GM21825 (cell line): Measurements from ENCODE around the gene OR51B6.
"Not testable (repeated sequence)": the region's sequence is repeated elsewhere in the genome, so short reads cannot be mapped to it uniquely, and the experiment has no call there.

Experiments
- ATAC-seq: cut with Tn5 transposase; IDR thresholded peaks from one replicate; pipeline ENCODE4 v1.9.1; 2021; ENCODE audit warnings: mild to moderate bottlenecking, moderate library complexity; ENCODE audit not compliant: unreplicated experiment

OR51B6 gene

DNA sequence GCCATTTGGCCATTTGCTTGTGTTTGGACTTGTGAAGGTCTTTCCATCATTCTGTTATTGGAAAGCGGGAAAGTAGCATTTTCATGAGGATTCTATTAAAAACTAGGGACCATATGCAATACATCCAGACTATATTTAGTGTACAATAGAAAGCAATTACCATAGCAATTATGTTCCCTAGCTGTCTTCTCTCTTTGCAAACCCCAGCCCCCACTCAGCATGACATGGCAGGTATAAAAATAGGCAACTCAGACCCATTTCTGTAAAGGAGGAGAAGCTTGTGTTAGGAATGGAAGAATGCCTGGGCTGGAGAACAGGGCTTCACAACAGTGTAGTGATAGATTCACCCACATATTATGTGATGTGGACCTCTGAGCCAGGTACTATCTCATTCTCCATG, 12.4 kb downstream of the OR51B6 start:
- ATAC-seq = no peak

DNA sequence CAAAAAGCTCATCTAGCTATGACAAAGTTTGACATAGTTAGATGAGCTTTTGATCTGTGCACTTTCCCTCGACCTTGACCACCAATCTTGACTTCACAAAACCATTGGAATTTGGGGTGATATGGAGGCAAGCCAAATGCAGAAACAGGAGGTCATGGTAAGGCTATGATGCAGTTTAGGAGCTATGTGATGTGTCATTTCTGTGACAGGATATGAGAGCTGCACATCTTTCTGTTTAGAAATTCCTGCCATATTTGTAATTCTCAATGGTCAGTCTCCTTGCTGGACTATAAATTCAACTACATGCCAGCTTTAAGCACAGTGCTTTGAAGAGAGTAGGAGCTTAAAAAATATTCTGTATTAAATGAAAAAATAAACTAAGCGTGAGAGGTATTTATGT, 12.9 kb downstream of the OR51B6 start:
- ATAC-seq = no peak

DNA sequence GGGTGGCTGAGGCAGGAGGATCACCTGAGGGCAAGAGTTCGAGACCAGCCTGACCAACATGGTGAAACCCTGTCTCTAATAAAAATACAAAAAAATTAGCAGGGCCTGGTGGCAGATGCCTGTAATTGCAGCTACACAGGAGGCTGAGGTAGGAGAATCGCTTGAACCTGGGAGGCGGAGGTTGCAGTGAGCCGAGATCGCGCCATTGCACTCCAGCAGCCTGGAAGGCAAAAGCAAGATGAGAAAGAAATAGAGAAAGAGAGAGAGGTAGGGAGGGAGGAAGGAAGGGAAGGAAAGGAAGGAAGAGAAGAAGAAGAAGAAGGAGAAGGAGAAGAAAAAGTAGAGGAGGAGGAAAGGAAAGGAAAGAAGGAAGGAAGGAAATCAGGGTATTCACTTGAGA, 15.1 kb downstream of the OR51B6 start:
- ATAC-seq = not testable (repeated sequence)

GRCh38 chr11:5366856-5367255, 15.5 kb downstream of the OR51B6 start:
- ATAC-seq = no peak

DNA sequence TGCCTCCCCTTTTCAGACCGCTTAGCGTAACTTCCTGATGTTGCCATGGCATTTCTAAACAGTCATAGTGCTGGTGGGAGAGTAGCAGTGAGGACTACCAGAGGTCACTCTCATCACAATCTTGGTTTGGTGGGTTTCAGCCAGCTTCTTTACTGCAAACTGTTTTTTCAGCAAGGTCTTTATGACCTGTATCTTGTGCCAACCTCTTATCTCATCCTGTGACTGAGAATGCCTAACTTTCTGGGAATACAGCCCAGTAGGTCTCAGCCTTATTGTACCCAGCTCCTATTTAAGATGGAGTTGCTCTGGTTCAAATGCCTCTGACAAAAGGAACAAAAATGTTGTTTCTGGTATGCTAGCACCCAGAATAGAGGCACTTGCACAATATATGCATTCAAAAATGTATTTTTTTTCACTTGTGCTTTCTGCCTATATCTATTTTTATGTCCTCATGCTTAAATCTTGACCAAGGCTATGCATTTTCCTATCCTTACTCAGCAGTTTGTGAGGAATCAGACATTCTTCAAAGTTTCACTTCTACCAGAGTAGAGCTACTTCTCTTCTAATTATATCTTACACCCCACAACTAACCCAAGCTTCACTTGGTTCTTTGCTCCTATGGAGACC, 16.3 kb downstream of the OR51B6 start:
- no peak for ATAC-seq

GRCh38 chr11:5368502-5369043, 17.3 kb downstream of the OR51B6 start:
- ATAC-seq = no peak

DNA sequence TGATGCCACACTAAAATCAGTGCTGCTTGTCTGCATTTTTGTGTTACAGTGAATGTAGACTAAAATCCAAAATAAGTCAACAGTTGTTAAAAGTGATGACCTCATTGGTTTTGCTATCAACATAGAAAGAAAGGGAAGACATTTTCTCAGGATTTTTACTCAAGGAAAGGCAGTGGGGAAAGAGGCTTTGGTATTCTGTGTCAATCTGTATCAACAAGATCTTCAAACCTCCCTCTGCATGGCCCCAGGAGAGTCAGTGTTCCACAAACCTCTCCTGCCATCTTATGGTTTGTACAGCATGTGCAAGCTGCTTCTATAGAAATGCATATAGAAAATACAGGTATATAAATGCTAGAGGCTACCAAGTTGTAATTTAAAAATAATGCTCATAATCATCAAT, 18.5 kb downstream of the OR51B6 start:
- peak; percentile 72 for ATAC-seq

- peak; percentile 85 for ATAC-seq
These were observed 29.5 kb downstream of the OR51B6 start for GRCh38 chr11:5380740-5381342.

DNA sequence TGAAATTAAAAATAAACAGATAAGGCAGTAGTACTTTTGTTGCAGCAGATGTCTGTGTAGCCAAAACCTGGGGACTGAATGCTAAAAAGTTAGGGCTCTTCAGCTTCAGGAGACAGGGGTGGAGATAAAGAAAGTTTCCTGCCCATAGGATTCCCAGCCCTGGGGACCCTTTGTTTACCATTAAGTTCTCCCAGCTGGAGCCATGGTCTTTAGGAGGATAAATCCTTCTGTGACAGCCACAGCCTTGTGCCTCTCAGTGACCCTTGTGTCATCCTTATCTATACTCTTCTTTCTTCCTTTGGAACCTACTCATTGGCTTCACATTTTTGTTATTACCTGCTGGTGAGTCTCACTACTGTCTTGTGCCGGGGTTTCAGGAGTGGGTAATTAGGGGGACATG, 32.3 kb downstream of the OR51B6 start, which contains the start of gene OR51M1:
Gene OR51M1, plus strand, starts transcription at position 237 of the 400 bp plus-strand sequence. CDS start 5,587 bp downstream, outside the sequence.
- ATAC-seq = no peak

- no peak for ATAC-seq
These were observed 33.0 kb downstream of the OR51B6 start for GRCh38 chr11:5384335-5384734.

DNA sequence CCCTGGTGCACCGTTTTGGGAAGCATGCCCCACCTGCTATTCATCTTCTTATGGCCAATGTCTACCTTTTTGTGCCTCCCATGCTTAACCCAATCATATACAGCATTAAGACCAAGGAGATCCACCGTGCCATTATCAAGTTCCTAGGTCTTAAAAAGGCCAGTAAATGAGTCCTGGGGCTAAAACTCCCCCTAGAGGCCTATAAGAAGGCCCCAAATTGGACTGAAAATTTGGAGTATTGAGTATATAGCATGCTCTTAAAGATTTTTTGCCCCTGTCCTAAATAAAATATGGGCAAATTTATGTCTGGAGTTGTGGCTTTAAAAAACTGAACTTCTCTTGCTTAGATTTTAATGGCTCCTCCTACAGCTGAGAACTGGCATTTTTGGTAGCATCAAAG, 38.9 kb downstream of the OR51B6 start:
- ATAC-seq = no peak

- no peak for ATAC-seq
These were observed 42.8 kb downstream of the OR51B6 start for GRCh38 chr11:5394091-5394490.

DNA sequence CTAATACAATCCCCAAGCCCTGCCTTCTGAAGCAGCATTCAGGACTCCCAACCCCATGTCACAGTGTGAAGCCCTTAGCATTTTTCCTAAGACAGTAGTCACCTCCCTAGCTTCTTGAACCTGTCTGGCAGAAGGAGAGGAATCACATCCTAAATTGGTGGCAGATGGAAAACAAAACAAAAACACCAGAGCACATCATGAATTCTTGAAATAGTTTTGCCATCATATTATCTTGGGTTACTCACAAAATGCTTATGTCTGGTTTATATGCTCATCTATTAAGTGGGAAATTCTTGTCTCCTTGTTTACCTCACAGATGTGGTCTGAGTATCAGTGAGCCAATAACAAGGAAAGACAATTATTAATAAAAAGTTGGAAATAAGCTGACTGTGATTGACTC, 47.6 kb downstream of the OR51B6 start:
- ATAC-seq = no peak
